ENCODE results near the gene RTKN.
A peak's percentile ranks its signal among the peaks of the same experiment; 100 is the strongest.

Gene RTKN

DNA sequence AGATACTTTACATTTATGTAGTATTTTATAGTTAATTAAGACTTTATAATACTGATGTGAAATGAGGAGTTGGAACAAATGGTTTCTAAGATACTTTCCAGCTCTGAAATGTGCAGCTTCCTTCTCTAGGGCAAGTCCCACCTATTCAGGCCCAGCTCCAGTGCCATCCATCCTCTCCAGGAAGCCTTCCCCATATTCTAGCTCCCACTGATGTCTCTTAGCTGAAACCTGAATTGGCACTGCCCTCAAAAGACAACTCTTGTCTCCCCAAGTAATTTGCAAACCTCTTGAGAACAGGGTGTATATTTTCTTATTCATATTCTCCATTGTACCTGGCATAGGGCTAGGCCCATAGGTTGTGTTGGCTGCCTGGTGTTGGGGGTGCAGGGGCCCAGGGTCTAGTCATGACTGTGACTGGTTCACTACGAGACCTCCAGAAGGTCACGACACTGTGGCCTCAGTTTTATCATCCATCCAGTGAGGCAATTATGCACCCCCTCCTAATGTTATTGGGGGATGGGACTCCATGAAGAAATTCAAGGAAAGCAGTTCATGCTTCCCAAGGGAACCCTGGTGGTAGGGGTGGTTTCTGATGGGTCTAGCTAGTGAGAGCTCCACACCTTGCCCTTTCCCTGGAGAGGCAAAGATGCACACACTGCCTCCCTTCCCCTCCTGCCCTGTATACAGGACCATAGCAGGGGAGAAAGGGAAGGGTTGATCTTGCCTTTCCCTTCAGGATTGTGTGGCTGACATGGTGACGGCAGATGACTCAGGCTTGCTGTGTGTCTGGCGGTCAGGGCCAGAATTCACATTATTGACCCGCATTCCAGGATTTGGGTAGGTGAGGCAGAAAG is 17.4 kb downstream of the RTKN start:
- Histone ChIP-seq H3K79me1 (ENCODE audit: low read depth, low read length) (peaks cover 10% of the 10 kb centered on the region), H3K23ac (ENCODE audit: low read depth, low read length, poor library complexity) (peak overlapping the region; percentile 96), H4K8ac (ENCODE audit: low read depth, low read length) (no peak overlapping the region), H2AFZ (ENCODE audit: low read length) (no peak overlapping the region), H2AK5ac (ENCODE audit: low read depth, low read length) (no peak overlapping the region), H3K18ac (ENCODE audit: low read length) (no peak overlapping the region), H3K4me2 (ENCODE audit: insufficient read depth, low read length, poor library complexity, severe bottlenecking) (no peak overlapping the region), H3K4me1 (ENCODE audit: control insufficient read depth in 2 of 2, insufficient read depth in 1 of 2, low read depth in 1 of 2, low read length in 2 of 2) (peaks cover 0 to 7% of the 10 kb centered on the region in 2 donors), H3K4me3 (ENCODE audit: low read length in 2 of 2) (no peak overlapping the region), H3K27ac (replicated peaks; ENCODE audit: low read length) (no peak overlapping the region), H2BK120ac (ENCODE audit: low read depth, low read length) (peak overlapping the region; percentile 43), H2BK5ac (ENCODE audit: low read length) (no peak overlapping the region), H3K27me3 (ENCODE audit: control insufficient read depth in 3 of 3, insufficient read depth in 3 of 3, low read depth in 1 of 3, low read length in 3 of 3) (no peaks in the 10 kb centered on the region), H3K14ac (ENCODE audit: low read length) (no peak overlapping the region), H2BK15ac (ENCODE audit: low read length) (peak overlapping the region; percentile 34), H3K9me3 (replicated peaks in 1 of 2; ENCODE audit: control insufficient read depth in 2 of 2, insufficient read depth in 1 of 2, low read depth in 1 of 2, low read length in 2 of 2) (peaks cover 0 to 3% of the 10 kb centered on the region in 2 donors), H4K91ac (ENCODE audit: low read depth, low read length, poor library complexity) (no peak overlapping the region), H3K36me3 (replicated peaks in 1 of 2; ENCODE audit: control insufficient read depth in 2 of 2, insufficient read depth in 2 of 2, low read length in 2 of 2) (peaks cover 43 to 58% of the 10 kb centered on the region in 2 donors), H3K9ac (ENCODE audit: low read depth, low read length, poor library complexity) (no peak overlapping the region), H2BK12ac (ENCODE audit: low read length) (no peak overlapping the region), H3K4ac (ENCODE audit: low read length) (no peak overlapping the region)
- WGBS, 2 donors (ENCODE audit: extremely low coverage in 2 of 2, insufficient read length in 2 of 2, insufficient replicate concordance in 1 of 2): no CpG with 5 or more reads among the region's 5 CpGs
- DNase-seq (ENCODE audit: low spot score): no peak

GRCh38 chr2:74423231-74424095 is 18.3 kb downstream of the RTKN start:
- peak overlapping the region; percentile 4 for H3K23ac ChIP-seq (ENCODE audit: low read depth, low read length, poor library complexity)
- H4K91ac ChIP-seq (ENCODE audit: low read depth, low read length, poor library complexity): no peak overlapping the region
- no peak for DNase-seq (ENCODE audit: low spot score)
- H3K27ac ChIP-seq (replicated peaks; ENCODE audit: low read length): no peak overlapping the region
- no CpG with 5 or more reads among the region's 9 CpGs for WGBS, 2 donors (ENCODE audit: extremely low coverage in 2 of 2, insufficient read length in 2 of 2, insufficient replicate concordance in 1 of 2)
- no peak overlapping the region for H2AK5ac ChIP-seq (ENCODE audit: low read depth, low read length)
- H3K27me3 ChIP-seq (ENCODE audit: control insufficient read depth in 3 of 3, insufficient read depth in 3 of 3, low read depth in 1 of 3, low read length in 3 of 3): no peaks in the 10 kb centered on the region
- no peak overlapping the region for H3K4ac ChIP-seq (ENCODE audit: low read length)
- H3K14ac ChIP-seq (ENCODE audit: low read length): no peak overlapping the region
- no peak overlapping the region for H3K4me3 ChIP-seq (ENCODE audit: low read length in 2 of 2)
- H3K79me1 ChIP-seq (ENCODE audit: low read depth, low read length): peaks cover 10% of the 10 kb centered on the region
- no peak overlapping the region for H2BK12ac ChIP-seq (ENCODE audit: low read length)
- no peak overlapping the region for H2BK120ac ChIP-seq (ENCODE audit: low read depth, low read length)
- peaks cover 0 to 7% of the 10 kb centered on the region in 2 donors for H3K4me1 ChIP-seq (ENCODE audit: control insufficient read depth in 2 of 2, insufficient read depth in 1 of 2, low read depth in 1 of 2, low read length in 2 of 2)
- H3K4me2 ChIP-seq (ENCODE audit: insufficient read depth, low read length, poor library complexity, severe bottlenecking): no peak overlapping the region
- peaks cover 38 to 49% of the 10 kb centered on the region in 2 donors for H3K36me3 ChIP-seq (replicated peaks in 1 of 2; ENCODE audit: control insufficient read depth in 2 of 2, insufficient read depth in 2 of 2, low read length in 2 of 2)
- no peak overlapping the region for H3K9ac ChIP-seq (ENCODE audit: low read depth, low read length, poor library complexity)
- H2AFZ ChIP-seq (ENCODE audit: low read length): no peak overlapping the region
- no peak overlapping the region for H3K18ac ChIP-seq (ENCODE audit: low read length)
- H3K9me3 ChIP-seq (replicated peaks in 1 of 2; ENCODE audit: control insufficient read depth in 2 of 2, insufficient read depth in 1 of 2, low read depth in 1 of 2, low read length in 2 of 2): peaks cover 0 to under 1% of the 10 kb centered on the region in 2 donors
- H2BK5ac ChIP-seq (ENCODE audit: low read length): no peak overlapping the region
- H2BK15ac ChIP-seq (ENCODE audit: low read length): no peak overlapping the region
- no peak overlapping the region for H4K8ac ChIP-seq (ENCODE audit: low read depth, low read length)

DNA sequence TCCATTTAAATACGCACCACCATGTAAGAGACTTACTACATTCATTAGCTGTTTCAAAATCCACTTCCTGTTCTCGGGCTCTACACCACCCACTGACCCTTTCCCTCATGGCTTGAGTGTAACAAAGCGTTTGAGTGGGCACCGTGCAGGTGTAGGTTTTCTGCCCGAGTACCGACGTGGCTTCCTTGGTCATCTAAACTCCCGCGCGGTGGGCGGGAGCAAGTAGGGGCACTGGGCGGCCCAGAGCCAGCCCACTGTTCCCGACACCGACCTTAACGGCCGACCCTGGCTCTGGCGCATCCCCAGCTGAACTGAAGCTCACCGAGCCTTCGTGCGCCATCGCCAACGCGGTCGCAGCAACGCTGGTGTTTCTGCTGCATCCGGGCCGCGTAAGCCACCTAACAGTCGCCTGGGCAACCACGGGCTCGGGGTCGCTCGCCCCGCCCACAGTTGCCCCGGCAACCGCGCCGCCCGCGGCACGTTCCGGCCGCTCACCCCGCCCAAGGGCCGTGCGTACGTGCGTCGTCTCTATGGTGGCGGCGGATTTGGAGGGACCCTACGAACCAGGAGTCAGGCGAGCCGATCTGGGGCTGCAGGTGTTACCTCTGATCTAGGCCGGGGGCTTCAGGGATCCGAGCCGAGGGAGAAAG is 20.4 kb downstream of the RTKN start, which contains the start of the genes C2orf81 and WDR54:
TSS of gene C2orf81 (minus strand) at position 399 of the 650 bp plus-strand sequence. CDS start at position 340, 59 bp downstream.
TSS of gene WDR54 (plus strand) at position 510 of the 650 bp plus-strand sequence. CDS start 424 bp downstream, outside the sequence.
- Histone ChIP-seq H3K27ac (replicated peaks; ENCODE audit: low read length) (peak within 1 kb of the TSS; percentile 96), H4K8ac (ENCODE audit: low read depth, low read length) (peak within 1 kb of the TSS; percentile 43), H2BK15ac (ENCODE audit: low read length) (no peak within 1 kb of the TSS), H3K9ac (ENCODE audit: low read depth, low read length, poor library complexity) (peak within 1 kb of the TSS; percentile 98), H2BK5ac (ENCODE audit: low read length) (peak within 1 kb of the TSS; percentile 95), H2AFZ (ENCODE audit: low read length) (peak within 1 kb of the TSS; percentile 97), H3K27me3 (ENCODE audit: control insufficient read depth in 3 of 3, insufficient read depth in 3 of 3, low read depth in 1 of 3, low read length in 3 of 3) (no peaks in the 10 kb centered on the region), H2AK5ac (ENCODE audit: low read depth, low read length) (peak within 1 kb of the TSS; percentile 64), H4K91ac (ENCODE audit: low read depth, low read length, poor library complexity) (no peak within 1 kb of the TSS), H3K14ac (ENCODE audit: low read length) (peak within 1 kb of the TSS; percentile 82), H3K79me1 (ENCODE audit: low read depth, low read length) (peaks cover 10% of the 10 kb centered on the region), H3K4ac (ENCODE audit: low read length) (no peak within 1 kb of the TSS), H3K9me3 (replicated peaks in 1 of 2; ENCODE audit: control insufficient read depth in 2 of 2, insufficient read depth in 1 of 2, low read depth in 1 of 2, low read length in 2 of 2) (no peaks in the 10 kb centered on the region), H3K4me3 (ENCODE audit: low read length in 2 of 2) (peak within 1 kb of the TSS; percentile 87 to 94), H3K4me2 (ENCODE audit: insufficient read depth, low read length, poor library complexity, severe bottlenecking) (peak within 1 kb of the TSS; percentile 96), H3K18ac (ENCODE audit: low read length) (peak within 1 kb of the TSS; percentile 99), H3K23ac (ENCODE audit: low read depth, low read length, poor library complexity) (peak within 1 kb of the TSS; percentile 96), H2BK12ac (ENCODE audit: low read length) (peak within 1 kb of the TSS; percentile 41), H2BK120ac (ENCODE audit: low read depth, low read length) (peak within 1 kb of the TSS; percentile 81), H3K36me3 (replicated peaks in 1 of 2; ENCODE audit: control insufficient read depth in 2 of 2, insufficient read depth in 2 of 2, low read length in 2 of 2) (peaks cover 20 to 28% of the 10 kb centered on the region in 2 donors), H3K4me1 (ENCODE audit: control insufficient read depth in 2 of 2, insufficient read depth in 1 of 2, low read depth in 1 of 2, low read length in 2 of 2) (peaks cover 0 to 7% of the 10 kb centered on the region in 2 donors)
- DNase-seq (ENCODE audit: low spot score): peak; percentile 91
- WGBS, 2 donors (ENCODE audit: extremely low coverage in 2 of 2, insufficient read length in 2 of 2, insufficient replicate concordance in 1 of 2): no CpG with 5 or more reads among the region's 57 CpGs

Data from neuronal stem cell (in vitro differentiated cells).